ENCODE measurements around the gene TXNRD2.
"Not testable (repeated sequence)": the region's sequence is repeated elsewhere in the genome, so short reads cannot be mapped to it uniquely, and the experiment has no call there.

TXNRD2 gene

DNA sequence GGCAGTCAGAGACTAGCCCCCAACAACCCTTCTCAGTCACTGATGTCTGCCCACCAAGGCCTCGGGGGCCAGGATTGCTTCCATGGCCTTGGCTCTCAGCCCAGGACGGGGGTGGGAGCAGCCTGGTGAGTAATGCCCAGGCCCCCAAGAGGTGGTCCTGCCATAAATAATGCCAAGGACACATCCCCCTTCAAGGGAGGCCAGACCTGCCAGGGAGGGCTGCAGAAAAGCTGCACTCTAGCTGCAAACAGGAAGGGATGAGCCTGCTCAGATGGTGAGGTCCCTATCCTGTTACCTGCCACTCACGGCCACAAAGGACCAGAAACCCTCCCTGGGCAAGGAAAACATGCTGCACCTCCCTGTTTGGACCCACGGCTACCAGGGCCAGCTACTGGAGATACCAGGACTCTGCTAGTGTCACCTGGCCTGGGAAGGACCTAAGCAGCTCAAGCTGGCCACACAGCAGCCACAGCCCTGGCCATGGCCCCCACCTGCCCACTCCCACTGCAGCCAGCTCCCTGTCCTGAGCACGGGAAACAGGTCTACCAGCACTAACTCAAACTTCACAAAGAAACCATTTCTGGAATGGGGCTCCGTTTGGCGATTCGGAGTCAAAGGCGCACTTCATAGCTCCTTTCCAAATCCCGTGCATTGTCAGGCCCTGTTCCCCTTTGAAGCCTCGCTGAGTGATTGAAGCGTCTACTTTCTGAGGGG, 99.1 kb downstream of the TXNRD2 start:
- Histone ChIP-seq H3K27me3 (ENCODE audit: insufficient read depth, low read length) (no peaks in the 10 kb centered on the region), H3K4me1 (ENCODE audit: insufficient read depth, low read length) (no peaks in the 10 kb centered on the region), H3K9me3 (ENCODE audit: low read length) (peaks cover 2% of the 10 kb centered on the region), H3K4me3 (ENCODE audit: low read length) (no peak overlapping the region), H2AFZ (ENCODE audit: low read depth, low read length) (no peak overlapping the region), H3K36me3 (ENCODE audit: insufficient read depth, low read length) (no peaks in the 10 kb centered on the region)

- no peaks in the 10 kb centered on the region for H3K4me1 ChIP-seq (ENCODE audit: insufficient read depth, low read length)
- H3K9me3 ChIP-seq (ENCODE audit: low read length): no peaks in the 10 kb centered on the region
- no peak overlapping the region for H2AFZ ChIP-seq (ENCODE audit: low read depth, low read length)
- H3K27me3 ChIP-seq (ENCODE audit: insufficient read depth, low read length): no peaks in the 10 kb centered on the region
- H3K4me3 ChIP-seq (ENCODE audit: low read length): no peak overlapping the region
- H3K36me3 ChIP-seq (ENCODE audit: insufficient read depth, low read length): no peaks in the 10 kb centered on the region
Measured at GRCh38 chr22:19841641-19842392, 99.8 kb downstream of the TXNRD2 start.

DNA sequence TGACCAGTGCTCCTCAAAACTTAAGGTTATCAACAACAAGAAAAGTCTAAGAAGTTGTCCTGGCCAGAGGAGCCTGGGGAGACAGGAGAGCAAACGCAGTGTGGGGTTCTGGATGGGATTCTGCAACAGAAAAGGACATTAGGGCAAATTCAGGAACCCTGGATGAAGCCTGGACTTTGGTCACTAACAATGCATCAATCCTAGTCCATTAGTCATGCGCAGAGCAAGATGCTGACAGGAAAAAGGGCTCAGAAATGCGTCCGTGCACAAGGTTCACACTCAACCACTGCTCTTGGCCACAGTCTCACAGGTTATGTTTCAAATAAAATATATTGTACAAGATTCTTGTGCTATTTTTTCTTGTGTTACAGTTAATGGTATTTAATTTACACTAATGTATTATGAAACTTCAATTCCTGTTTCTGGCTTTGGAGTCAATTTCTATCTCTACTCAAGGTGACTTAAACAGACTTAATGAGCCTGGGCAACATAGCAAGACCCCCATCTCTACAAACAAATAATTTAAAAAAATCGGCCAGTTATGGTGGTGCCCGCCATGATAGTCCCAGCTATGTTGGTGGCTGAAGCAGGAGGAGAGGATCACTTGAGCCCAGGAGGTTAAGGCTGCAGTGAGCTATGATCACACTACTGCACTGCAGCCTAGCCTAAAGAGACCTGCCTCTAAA, 100.5 kb downstream of the TXNRD2 start:
- H2AFZ ChIP-seq (ENCODE audit: low read depth, low read length): no peak overlapping the region
- H3K4me3 ChIP-seq (ENCODE audit: low read length): no peak overlapping the region
- H3K27me3 ChIP-seq (ENCODE audit: insufficient read depth, low read length): no peaks in the 10 kb centered on the region
- H3K4me1 ChIP-seq (ENCODE audit: insufficient read depth, low read length): no peaks in the 10 kb centered on the region
- H3K9me3 ChIP-seq (ENCODE audit: low read length): no peaks in the 10 kb centered on the region
- H3K36me3 ChIP-seq (ENCODE audit: insufficient read depth, low read length): no peaks in the 10 kb centered on the region

DNA sequence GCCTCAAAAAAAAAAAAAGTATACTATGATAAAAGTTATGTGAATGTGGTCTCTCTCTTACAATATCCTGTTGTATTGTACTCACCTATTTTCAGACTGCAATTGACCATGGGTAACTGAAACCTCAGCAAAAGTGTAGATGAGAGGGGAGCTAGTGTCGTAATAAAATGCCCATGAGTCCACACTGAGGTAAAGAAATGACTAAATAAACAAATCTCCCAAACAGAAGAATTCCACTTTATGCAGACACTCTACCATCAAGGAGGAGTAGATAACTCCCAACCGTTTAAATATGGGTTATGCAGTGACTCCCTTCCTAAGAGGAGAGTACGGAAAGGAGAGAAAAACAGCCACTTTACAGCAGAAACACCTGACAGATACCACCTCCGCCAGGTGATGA, 101.6 kb downstream of the TXNRD2 start:
- no peak overlapping the region for H3K4me3 ChIP-seq (ENCODE audit: low read length)

GRCh38 chr22:19837915-19838314, 103.7 kb downstream of the TXNRD2 start:
- no peaks in the 10 kb centered on the region for H3K27me3 ChIP-seq (ENCODE audit: insufficient read depth, low read length)
- H3K4me1 ChIP-seq (ENCODE audit: insufficient read depth, low read length): no peaks in the 10 kb centered on the region
- H2AFZ ChIP-seq (ENCODE audit: low read depth, low read length): no peak overlapping the region
- no peak overlapping the region for H3K4me3 ChIP-seq (ENCODE audit: low read length)
- H3K36me3 ChIP-seq (ENCODE audit: insufficient read depth, low read length): no peaks in the 10 kb centered on the region
- H3K9me3 ChIP-seq (ENCODE audit: low read length): no peaks in the 10 kb centered on the region

More for the DNA sequence above, 101.6 kb downstream of the TXNRD2 start:
- H3K4me1 ChIP-seq (ENCODE audit: insufficient read depth, low read length): no peaks in the 10 kb centered on the region
- no peaks in the 10 kb centered on the region for H3K36me3 ChIP-seq (ENCODE audit: insufficient read depth, low read length)
- H3K9me3 ChIP-seq (ENCODE audit: low read length): no peaks in the 10 kb centered on the region
- no peak overlapping the region for H2AFZ ChIP-seq (ENCODE audit: low read depth, low read length)
- H3K27me3 ChIP-seq (ENCODE audit: insufficient read depth, low read length): no peaks in the 10 kb centered on the region

GRCh38 chr22:19836512-19836911, 105.1 kb downstream of the TXNRD2 start:
- H3K4me3 ChIP-seq (ENCODE audit: low read length): no peak overlapping the region
- H3K27me3 ChIP-seq (ENCODE audit: insufficient read depth, low read length): no peaks in the 10 kb centered on the region
- no peaks in the 10 kb centered on the region for H3K9me3 ChIP-seq (ENCODE audit: low read length)
- H3K4me1 ChIP-seq (ENCODE audit: insufficient read depth, low read length): no peaks in the 10 kb centered on the region
- H2AFZ ChIP-seq (ENCODE audit: low read depth, low read length): no peak overlapping the region
- no peaks in the 10 kb centered on the region for H3K36me3 ChIP-seq (ENCODE audit: insufficient read depth, low read length)

- Histone ChIP-seq H2AFZ (ENCODE audit: low read depth, low read length) (no peak overlapping the region), H3K36me3 (ENCODE audit: insufficient read depth, low read length) (no peaks in the 10 kb centered on the region), H3K4me3 (ENCODE audit: low read length) (no peak overlapping the region), H3K9me3 (ENCODE audit: low read length) (no peaks in the 10 kb centered on the region), H3K27me3 (ENCODE audit: insufficient read depth, low read length) (no peaks in the 10 kb centered on the region), H3K4me1 (ENCODE audit: insufficient read depth, low read length) (no peaks in the 10 kb centered on the region)
Measured at GRCh38 chr22:19834599-19834998, 107.0 kb downstream of the TXNRD2 start.

DNA sequence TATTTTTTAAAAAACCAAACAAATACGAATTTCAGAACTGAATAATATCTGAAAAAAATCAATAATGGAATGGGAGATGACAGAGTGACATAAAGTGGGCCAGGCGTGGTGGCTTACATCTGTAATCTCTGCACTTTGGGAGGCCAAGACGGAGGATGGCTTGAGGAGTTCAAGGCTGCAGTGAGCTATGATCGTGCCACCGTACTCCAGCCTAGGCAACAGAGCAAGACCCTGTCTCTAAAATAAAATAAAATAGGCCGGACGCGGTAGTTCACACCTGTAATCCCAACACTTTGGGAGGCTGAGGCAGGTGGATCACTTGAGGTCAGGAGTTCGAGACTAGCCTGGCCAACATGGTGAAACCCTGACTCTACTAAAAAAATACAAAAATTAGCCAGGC, 108.3 kb downstream of the TXNRD2 start:
- H3K36me3 ChIP-seq (ENCODE audit: insufficient read depth, low read length); H3K9me3 ChIP-seq (ENCODE audit: low read length); H3K4me1 ChIP-seq (ENCODE audit: insufficient read depth, low read length); H3K4me3 ChIP-seq (ENCODE audit: low read length); H3K27me3 ChIP-seq (ENCODE audit: insufficient read depth, low read length); H2AFZ ChIP-seq (ENCODE audit: low read depth, low read length): not testable (repeated sequence)

- H3K4me1 ChIP-seq (ENCODE audit: insufficient read depth, low read length): no peaks in the 10 kb centered on the region
- no peak overlapping the region for H3K4me3 ChIP-seq (ENCODE audit: low read length)
- no peak overlapping the region for H2AFZ ChIP-seq (ENCODE audit: low read depth, low read length)
- H3K27me3 ChIP-seq (ENCODE audit: insufficient read depth, low read length): no peaks in the 10 kb centered on the region
- no peaks in the 10 kb centered on the region for H3K36me3 ChIP-seq (ENCODE audit: insufficient read depth, low read length)
- H3K9me3 ChIP-seq (ENCODE audit: low read length): no peaks in the 10 kb centered on the region
Measured at GRCh38 chr22:19832476-19833108, 109.0 kb downstream of the TXNRD2 start.

DNA sequence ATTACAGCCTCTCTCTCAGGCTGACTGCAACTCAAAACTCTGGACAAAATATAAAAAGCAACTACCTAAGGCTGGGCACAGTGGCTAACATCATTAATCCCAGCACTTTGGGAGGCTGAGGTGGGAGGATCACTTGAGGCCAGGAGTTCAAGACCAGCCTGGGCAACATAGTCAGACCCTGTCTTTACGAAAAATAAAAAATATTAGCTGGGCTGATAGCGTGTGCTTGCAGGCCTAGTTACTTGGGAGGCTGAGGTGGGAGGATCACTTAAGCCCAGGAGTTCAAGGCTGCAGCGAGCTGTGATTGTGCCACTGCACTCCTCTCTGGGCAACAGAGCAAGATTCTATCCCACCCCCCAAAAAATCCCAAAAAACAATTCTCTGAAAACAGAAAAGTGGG, 109.6 kb downstream of the TXNRD2 start:
- not testable (repeated sequence) for H3K4me1 ChIP-seq (ENCODE audit: insufficient read depth, low read length); H2AFZ ChIP-seq (ENCODE audit: low read depth, low read length); H3K36me3 ChIP-seq (ENCODE audit: insufficient read depth, low read length); H3K27me3 ChIP-seq (ENCODE audit: insufficient read depth, low read length); H3K4me3 ChIP-seq (ENCODE audit: low read length); H3K9me3 ChIP-seq (ENCODE audit: low read length)

DNA sequence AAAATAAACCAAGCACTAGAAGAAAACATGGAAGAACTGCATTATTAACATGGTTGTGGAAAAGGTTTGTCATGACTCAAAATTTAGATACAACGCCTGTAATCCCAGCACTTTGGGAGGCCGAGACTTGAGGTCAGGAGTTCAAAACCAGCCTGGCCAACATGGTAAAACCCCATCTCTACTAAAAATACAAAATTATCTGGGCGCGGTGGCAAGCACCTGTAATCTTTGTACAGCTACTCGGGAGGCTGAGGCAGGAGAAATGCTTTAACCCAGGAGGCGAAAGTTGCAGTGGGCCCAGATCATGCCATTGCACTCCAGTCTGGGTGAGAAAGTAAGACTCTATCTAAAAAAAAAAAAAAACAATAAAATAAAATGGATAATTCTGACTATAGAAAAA, 110.6 kb downstream of the TXNRD2 start:
- Histone ChIP-seq H3K4me1 (ENCODE audit: insufficient read depth, low read length) (no peaks in the 10 kb centered on the region), H3K9me3 (ENCODE audit: low read length) (peaks cover under 1% of the 10 kb centered on the region), H3K4me3 (ENCODE audit: low read length) (no peak overlapping the region), H3K27me3 (ENCODE audit: insufficient read depth, low read length) (no peaks in the 10 kb centered on the region), H2AFZ (ENCODE audit: low read depth, low read length) (no peak overlapping the region), H3K36me3 (ENCODE audit: insufficient read depth, low read length) (no peaks in the 10 kb centered on the region)

DNA sequence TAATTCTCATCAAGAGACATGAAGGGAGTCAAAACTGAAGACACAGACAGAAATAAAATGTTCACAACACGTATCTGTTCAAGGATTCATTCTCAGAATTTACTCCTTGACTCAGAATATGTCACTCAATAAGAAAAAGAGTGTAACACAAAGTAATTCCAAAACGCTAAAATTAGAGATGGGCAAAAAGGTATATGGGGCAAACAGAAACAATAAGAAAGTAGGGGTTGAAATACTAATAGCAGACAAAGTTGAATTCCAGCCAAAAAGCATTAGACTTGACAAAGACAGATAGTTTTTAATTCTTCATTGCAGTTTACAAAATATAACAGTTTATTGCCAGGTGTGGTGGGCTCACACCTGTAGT, 113.6 kb downstream of the TXNRD2 start:
- no peaks in the 10 kb centered on the region for H3K36me3 ChIP-seq (ENCODE audit: insufficient read depth, low read length)
- H3K27me3 ChIP-seq (ENCODE audit: insufficient read depth, low read length): no peaks in the 10 kb centered on the region
- H3K9me3 ChIP-seq (ENCODE audit: low read length): peaks cover 3% of the 10 kb centered on the region
- no peaks in the 10 kb centered on the region for H3K4me1 ChIP-seq (ENCODE audit: insufficient read depth, low read length)
- H3K4me3 ChIP-seq (ENCODE audit: low read length): no peak overlapping the region
- H2AFZ ChIP-seq (ENCODE audit: low read depth, low read length): no peak overlapping the region

Measured in neuron (in vitro differentiated cells).